Measurements from ENCODE around the gene CPNE7.

DNA sequence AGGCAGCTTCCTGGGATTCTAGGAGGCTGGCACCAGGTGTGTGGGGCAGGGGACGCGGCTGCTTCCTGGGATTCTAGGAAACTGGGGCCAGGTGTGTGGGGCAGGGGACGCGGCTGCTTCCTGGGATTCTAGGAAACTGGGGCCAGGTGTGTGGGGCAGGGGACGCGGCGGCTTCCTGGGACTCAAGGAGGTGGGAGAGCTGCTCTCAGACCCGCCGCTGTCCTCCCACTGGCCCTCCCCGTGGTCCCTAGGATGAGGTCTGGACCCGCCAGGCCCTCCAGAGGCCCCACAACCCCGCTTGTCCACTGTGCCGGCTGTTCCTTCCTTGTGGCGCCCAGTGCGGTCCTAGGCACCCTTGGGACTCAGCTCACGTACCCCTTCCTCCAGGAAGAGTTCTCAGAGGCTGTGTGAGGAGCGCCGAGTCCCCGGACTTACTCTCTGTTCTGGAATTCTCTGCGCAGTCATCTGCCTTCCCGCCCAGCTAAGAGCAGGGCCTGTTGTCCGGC, 38.4 kb downstream of the CPNE7 start:
- TF ChIP-seq, protein P1, sequence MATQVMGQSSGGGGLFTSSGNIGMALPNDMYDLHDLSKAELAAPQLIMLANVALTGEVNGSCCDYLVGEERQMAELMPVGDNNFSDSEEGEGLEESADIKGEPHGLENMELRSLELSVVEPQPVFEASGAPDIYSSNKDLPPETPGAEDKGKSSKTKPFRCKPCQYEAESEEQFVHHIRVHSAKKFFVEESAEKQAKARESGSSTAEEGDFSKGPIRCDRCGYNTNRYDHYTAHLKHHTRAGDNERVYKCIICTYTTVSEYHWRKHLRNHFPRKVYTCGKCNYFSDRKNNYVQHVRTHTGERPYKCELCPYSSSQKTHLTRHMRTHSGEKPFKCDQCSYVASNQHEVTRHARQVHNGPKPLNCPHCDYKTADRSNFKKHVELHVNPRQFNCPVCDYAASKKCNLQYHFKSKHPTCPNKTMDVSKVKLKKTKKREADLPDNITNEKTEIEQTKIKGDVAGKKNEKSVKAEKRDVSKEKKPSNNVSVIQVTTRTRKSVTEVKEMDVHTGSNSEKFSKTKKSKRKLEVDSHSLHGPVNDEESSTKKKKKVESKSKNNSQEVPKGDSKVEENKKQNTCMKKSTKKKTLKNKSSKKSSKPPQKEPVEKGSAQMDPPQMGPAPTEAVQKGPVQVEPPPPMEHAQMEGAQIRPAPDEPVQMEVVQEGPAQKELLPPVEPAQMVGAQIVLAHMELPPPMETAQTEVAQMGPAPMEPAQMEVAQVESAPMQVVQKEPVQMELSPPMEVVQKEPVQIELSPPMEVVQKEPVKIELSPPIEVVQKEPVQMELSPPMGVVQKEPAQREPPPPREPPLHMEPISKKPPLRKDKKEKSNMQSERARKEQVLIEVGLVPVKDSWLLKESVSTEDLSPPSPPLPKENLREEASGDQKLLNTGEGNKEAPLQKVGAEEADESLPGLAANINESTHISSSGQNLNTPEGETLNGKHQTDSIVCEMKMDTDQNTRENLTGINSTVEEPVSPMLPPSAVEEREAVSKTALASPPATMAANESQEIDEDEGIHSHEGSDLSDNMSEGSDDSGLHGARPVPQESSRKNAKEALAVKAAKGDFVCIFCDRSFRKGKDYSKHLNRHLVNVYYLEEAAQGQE (tag by site-specific recombination; IDR thresholded peaks at IDR 0.05) = no peak
- TF ChIP-seq ZNF138 (tag by site-specific recombination; IDR thresholded peaks at IDR 0.05; ENCODE audit: borderline replicate concordance) (no peak), ZNF23 (tag by site-specific recombination; IDR thresholded peaks at IDR 0.05; ENCODE audit: borderline replicate concordance) (no peak), YY1 (tag by site-specific recombination; IDR thresholded peaks at IDR 0.05) (no peak)
- TF ChIP-seq, protein P2, sequence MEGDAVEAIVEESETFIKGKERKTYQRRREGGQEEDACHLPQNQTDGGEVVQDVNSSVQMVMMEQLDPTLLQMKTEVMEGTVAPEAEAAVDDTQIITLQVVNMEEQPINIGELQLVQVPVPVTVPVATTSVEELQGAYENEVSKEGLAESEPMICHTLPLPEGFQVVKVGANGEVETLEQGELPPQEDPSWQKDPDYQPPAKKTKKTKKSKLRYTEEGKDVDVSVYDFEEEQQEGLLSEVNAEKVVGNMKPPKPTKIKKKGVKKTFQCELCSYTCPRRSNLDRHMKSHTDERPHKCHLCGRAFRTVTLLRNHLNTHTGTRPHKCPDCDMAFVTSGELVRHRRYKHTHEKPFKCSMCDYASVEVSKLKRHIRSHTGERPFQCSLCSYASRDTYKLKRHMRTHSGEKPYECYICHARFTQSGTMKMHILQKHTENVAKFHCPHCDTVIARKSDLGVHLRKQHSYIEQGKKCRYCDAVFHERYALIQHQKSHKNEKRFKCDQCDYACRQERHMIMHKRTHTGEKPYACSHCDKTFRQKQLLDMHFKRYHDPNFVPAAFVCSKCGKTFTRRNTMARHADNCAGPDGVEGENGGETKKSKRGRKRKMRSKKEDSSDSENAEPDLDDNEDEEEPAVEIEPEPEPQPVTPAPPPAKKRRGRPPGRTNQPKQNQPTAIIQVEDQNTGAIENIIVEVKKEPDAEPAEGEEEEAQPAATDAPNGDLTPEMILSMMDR (tag by site-specific recombination; IDR thresholded peaks at IDR 0.05) = no peak
- TF ChIP-seq, protein P3, sequence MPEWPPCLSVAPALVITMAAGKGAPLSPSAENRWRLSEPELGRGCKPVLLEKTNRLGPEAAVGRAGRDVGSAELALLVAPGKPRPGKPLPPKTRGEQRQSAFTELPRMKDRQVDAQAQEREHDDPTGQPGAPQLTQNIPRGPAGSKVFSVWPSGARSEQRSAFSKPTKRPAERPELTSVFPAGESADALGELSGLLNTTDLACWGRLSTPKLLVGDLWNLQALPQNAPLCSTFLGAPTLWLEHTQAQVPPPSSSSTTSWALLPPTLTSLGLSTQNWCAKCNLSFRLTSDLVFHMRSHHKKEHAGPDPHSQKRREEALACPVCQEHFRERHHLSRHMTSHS (tag by site-specific recombination; IDR thresholded peaks at IDR 0.05) = no peak
- TF ChIP-seq, protein P4, sequence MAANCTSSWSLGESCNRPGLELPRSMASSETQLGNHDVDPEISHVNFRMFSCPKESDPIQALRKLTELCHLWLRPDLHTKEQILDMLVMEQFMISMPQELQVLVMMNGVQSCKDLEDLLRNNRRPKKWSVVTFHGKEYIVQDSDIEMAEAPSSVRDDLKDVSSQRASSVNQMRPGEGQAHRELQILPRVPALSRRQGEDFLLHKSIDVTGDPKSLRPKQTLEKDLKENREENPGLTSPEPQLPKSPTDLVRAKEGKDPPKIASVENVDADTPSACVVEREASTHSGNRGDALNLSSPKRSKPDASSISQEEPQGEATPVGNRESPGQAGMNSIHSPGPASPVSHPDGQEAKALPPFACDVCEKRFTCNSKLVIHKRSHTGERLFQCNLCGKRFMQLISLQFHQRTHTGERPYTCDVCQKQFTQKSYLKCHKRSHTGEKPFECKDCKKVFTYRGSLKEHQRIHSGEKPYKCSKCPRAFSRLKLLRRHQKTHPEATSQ (tag by site-specific recombination; IDR thresholded peaks at IDR 0.05) = no peak

Data from HEK293 (cell line).